AG10803 (cell line): ENCODE measurements around the gene MFGE8.
A peak's percentile ranks its signal among the peaks of the same experiment; 100 is the strongest.

ENCODE experiments used
- DNase-seq: peaks from one replicate; pipeline ENCODE4 v3.0.0; 2010; ENCODE audit warnings: low read depth
- H3K4me3 ChIP-seq: 2 replicates; pipeline ENCODE4 v1.5.1; 2011; ENCODE audit warnings: mild to moderate bottlenecking, low read length, control low read depth
- CTCF ChIP-seq: conservative IDR thresholded peaks from 2 replicates; pipeline ENCODE4 v1.5.1; 2011; ENCODE audit warnings: mild to moderate bottlenecking, low read length, control low read depth, inconsistent platforms

The MFGE8 gene

DNA sequence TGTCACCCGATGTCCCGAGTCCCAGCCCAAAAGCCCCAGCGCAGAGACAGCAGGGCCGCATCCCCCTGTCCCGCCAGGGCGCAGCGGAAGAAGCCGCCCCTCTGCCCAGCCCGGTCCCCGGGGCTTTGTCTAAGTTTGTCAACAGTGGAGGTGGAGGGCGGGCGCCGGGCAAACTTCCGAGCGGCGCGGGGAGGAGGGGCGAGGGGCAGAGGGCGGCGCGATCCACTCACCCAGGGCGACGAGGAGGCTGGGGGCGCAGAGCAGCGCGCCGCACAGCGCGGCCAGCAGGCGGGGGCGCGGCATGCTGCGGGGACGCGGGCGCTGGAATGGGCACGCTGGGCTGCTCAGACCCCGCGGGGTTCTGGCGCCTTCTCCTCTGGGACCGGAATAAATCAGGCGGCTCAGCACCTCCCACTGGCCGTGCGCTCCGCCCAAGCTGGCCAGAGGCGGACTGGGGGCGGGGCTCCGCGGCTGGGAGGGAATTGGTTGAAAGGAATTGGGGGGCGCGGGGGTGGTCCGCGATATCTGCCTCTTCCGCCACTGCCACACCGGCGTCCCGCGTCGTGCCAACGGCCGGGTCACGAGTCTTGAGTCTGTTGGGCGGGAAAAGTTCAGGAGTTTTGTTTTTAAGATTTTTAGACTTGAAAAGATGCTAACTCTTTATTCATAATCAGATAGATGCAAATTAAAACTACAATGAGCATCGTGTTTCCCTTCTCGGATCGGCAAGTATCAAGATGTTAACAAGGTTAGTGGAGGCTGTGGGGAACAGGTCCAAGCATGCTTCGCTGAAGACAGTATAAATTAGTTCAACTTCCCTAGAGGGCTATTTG lies at the start of gene MFGE8:
TSS of gene MFGE8 (minus strand) at position 363 of the 833 bp plus-strand sequence. CDS start at position 303, 60 bp downstream.
- peak; percentile 59 for DNase-seq
- TF ChIP-seq CTCF: no peak
- H3K4me3 ChIP-seq: peak within 1 kb of the TSS; percentile 68

GRCh38 chr15:88959445-88959844 lies 46.3 kb upstream of the MFGE8 start:
- no peak for DNase-seq
- TF ChIP-seq CTCF: no peak
- no peak overlapping the region for H3K4me3 ChIP-seq

DNA sequence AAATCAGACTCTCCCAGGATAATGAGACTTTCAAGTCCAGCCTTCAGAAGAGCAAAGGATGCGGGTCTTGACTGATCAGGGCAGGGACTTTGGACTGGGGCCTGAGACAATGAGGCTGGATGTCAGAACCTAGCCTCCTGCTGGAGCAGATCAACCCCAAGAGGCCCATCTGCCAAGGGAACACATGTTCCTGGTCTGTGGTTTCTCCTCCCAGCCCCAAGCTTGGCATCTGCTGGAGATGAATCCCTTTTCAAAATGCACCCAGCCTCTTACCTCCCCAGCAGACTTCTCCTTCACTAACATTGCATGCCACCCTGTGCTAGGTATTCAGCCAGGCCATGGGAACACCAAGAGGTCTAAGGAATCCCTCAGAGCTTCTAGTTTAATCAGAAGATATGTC lies 43.7 kb upstream of the MFGE8 start:
- TF ChIP-seq CTCF: no peak
- H3K4me3 ChIP-seq: no peak overlapping the region
- DNase-seq: peak; percentile 55

GRCh38 chr15:88956263-88956662 lies 43.1 kb upstream of the MFGE8 start:
- no peak overlapping the region for H3K4me3 ChIP-seq
- TF ChIP-seq CTCF: no peak
- DNase-seq: no peak

- H3K4me3 ChIP-seq: no peak overlapping the region
- TF ChIP-seq CTCF: no peak
- peak; percentile 69 for DNase-seq
These were observed 41.5 kb upstream of the MFGE8 start for GRCh38 chr15:88954431-88955277.

GRCh38 chr15:88950600-88951160 lies 37.5 kb upstream of the MFGE8 start:
- no peak for DNase-seq
- no peak overlapping the region for H3K4me3 ChIP-seq
- no peak for TF ChIP-seq CTCF
